H1 (cell line): ENCODE results near the gene ALPL. TPM values are rescaled to one million over a fixed set of nuclear protein-coding genes. Genes with fewer than 3 reads are reported as not detected.

Experiments used
- CTCF ChIA-PET: fragments of 300-600 bp; sonication (Branson Sonifier 250); formaldehyde crosslinking; loops from one replicate; lab custom pipeline; 2021; ENCODE audit not compliant: partially characterized antibody; lab: Charles Lee
- POLR2A ChIA-PET: fragments of 300-600 bp; sonication (Branson Sonifier 250); formaldehyde crosslinking; loops from one replicate; lab custom pipeline; 2021; ENCODE audit warnings: inconsistent platforms; ENCODE audit not compliant: partially characterized antibody; lab: Charles Lee
- DNase-seq, 2 experiments: peaks; one replicate each; pipeline versions ENCODE4 v3.0.0 to v3.0.0-alpha.2; 2010 to 2022; ENCODE audit warnings: low spot score in 2 of 2, low read depth in 1 of 2, mixed read lengths in 1 of 2
- FAIRE-seq: peaks from 2 replicates; lab custom pipeline; 2011; peaks lifted over from hg19 to GRCh38; lab: Jason Lieb, UNC
- H2AFZ ChIP-seq: 2 replicates; pipeline ENCODE4 v1.8.1; 2012; ENCODE audit warnings: low read length, inconsistent platforms
- H2AK5ac ChIP-seq: 2 replicates; pipeline ENCODE4 v1.6.1; 2013; ENCODE audit warnings: low read depth, low read length
- H2BK120ac ChIP-seq: replicated peaks from 2 replicates; pipeline ENCODE3; 2013; ENCODE audit warnings: low read depth, low read length, inconsistent platforms
- H2BK12ac ChIP-seq: 2 replicates; pipeline ENCODE4 v1.6.1; 2013; ENCODE audit warnings: low read depth, low read length
- H2BK15ac ChIP-seq: 2 replicates; pipeline ENCODE4 v1.6.1; 2013; ENCODE audit warnings: low read length
- H2BK20ac ChIP-seq: 2 replicates; pipeline ENCODE4 v1.6.1; 2013; ENCODE audit warnings: low read length
- H2BK5ac ChIP-seq: 2 replicates; pipeline ENCODE4 v1.6.1; 2013; ENCODE audit warnings: low read depth, low read length
- H3K14ac ChIP-seq: 2 replicates; pipeline ENCODE4 v1.6.1; 2013; ENCODE audit warnings: inconsistent platforms; ENCODE audit not compliant: insufficient read length
- H3K18ac ChIP-seq: 2 replicates; pipeline ENCODE4 v1.6.1; 2013; ENCODE audit warnings: low read length; ENCODE audit errors: extremely low read depth
- H3K23ac ChIP-seq: 2 replicates; pipeline ENCODE4 v1.6.1; 2013; ENCODE audit warnings: inconsistent platforms; ENCODE audit not compliant: insufficient read length
- H3K23me2 ChIP-seq: 2 replicates; pipeline ENCODE4 v1.6.1; 2013; ENCODE audit warnings: low read depth, low read length
- H3K27ac ChIP-seq: 2 replicates; pipeline ENCODE4 v1.6.1; 2011; ENCODE audit warnings: low read depth, low read length, inconsistent platforms
- H3K27me3 ChIP-seq, 4 experiments: replicated peaks in 1 of 4; 1 replicate in 1 of 4; 2 replicates in 3 of 4; pipeline versions ENCODE4 v1.6.1 to v1.8.1; 2011 to 2013; ENCODE audit warnings: low read length in 3 of 4, mild to moderate bottlenecking in 3 of 4, inconsistent platforms in 2 of 4, mixed read lengths in 2 of 4, moderate library complexity in 1 of 4; ENCODE audit not compliant: control insufficient read depth in 3 of 4, insufficient read depth in 3 of 4; ENCODE audit errors: extremely low read depth in 1 of 4
- H3K36me3 ChIP-seq, 4 experiments: 2 replicates each; pipeline versions ENCODE4 v1.6.1 to v1.8.1; 2011 to 2013; ENCODE audit warnings: mild to moderate bottlenecking in 4 of 4, low read length in 3 of 4, moderate library complexity in 2 of 4, control low read depth in 1 of 4, inconsistent platforms in 1 of 4; ENCODE audit not compliant: insufficient read depth in 4 of 4, control insufficient read depth in 2 of 4
- H3K4ac ChIP-seq: replicated peaks from 2 replicates; pipeline ENCODE3; 2013; ENCODE audit warnings: low read length, low read depth, mixed read lengths, inconsistent platforms; ENCODE audit not compliant: insufficient read length
- H3K4me1 ChIP-seq, 4 experiments: replicated peaks in 1 of 4; 1 replicate in 1 of 4; 2 replicates in 3 of 4; pipeline versions ENCODE4 v1.6.1 to v1.8.1; 2011 to 2013; ENCODE audit warnings: low read length in 3 of 4, inconsistent platforms in 2 of 4, mixed read lengths in 1 of 4; ENCODE audit not compliant: insufficient read depth in 4 of 4, control insufficient read depth in 3 of 4
- H3K4me2 ChIP-seq, 2 experiments: 2 replicates each; pipeline versions ENCODE4 v1.6.1 to v1.8.1; 2011 to 2013; ENCODE audit warnings: low read depth in 2 of 2, low read length in 2 of 2, control low read depth in 1 of 2, inconsistent platforms in 1 of 2, mild to moderate bottlenecking in 1 of 2; ENCODE audit not compliant: insufficient read depth in 1 of 2
- H3K4me3 ChIP-seq, 4 experiments: fragments of 200-600, 300-600 bp in 1 of 4; sonication (generic), shearing (Covaris generic), sonication (Bioruptor Twin) in 1 of 4; 2 replicates each; pipeline versions ENCODE4 v1.5.1 to v1.8.1; 2011 to 2016; ENCODE audit warnings: low read length in 4 of 4, low read depth in 3 of 4, control low read depth in 2 of 4, inconsistent platforms in 2 of 4, mild to moderate bottlenecking in 2 of 4, mixed read lengths in 1 of 4, moderate library complexity in 1 of 4; ENCODE audit not compliant: insufficient read depth in 2 of 4; ENCODE audit errors: extremely low read depth in 1 of 4
- H3K56ac ChIP-seq: replicated peaks from 2 replicates; pipeline ENCODE3; 2013; ENCODE audit warnings: low read depth, mild to moderate bottlenecking, mixed read lengths, low read length, inconsistent platforms; ENCODE audit not compliant: insufficient read length
- H3K79me1 ChIP-seq: 2 replicates; pipeline ENCODE4 v1.6.1; 2013; ENCODE audit warnings: low read depth, low read length, control low read depth
- H3K79me2 ChIP-seq, 2 experiments: 2 replicates each; pipeline versions ENCODE4 v1.6.1 to v1.8.1; 2012 to 2013; ENCODE audit warnings: low read length in 2 of 2, mild to moderate bottlenecking in 2 of 2, inconsistent platforms in 1 of 2; ENCODE audit not compliant: insufficient read depth in 2 of 2, control insufficient read depth in 1 of 2
- H3K9ac ChIP-seq, 4 experiments: replicated peaks in 1 of 4; 1 replicate in 1 of 4; 2 replicates in 3 of 4; pipeline versions ENCODE4 v1.6.1 to v1.8.1; 2011 to 2013; ENCODE audit warnings: low read depth in 3 of 4, low read length in 3 of 4, control low read depth in 2 of 4, mild to moderate bottlenecking in 2 of 4, moderate library complexity in 2 of 4, inconsistent platforms in 1 of 4; ENCODE audit errors: extremely low read depth in 1 of 4
- H3K9me3 ChIP-seq, 2 experiments: 2 replicates each; pipeline versions ENCODE4 v1.6.1 to v1.8.1; 2012 to 2013; ENCODE audit warnings: mild to moderate bottlenecking in 2 of 2, moderate library complexity in 2 of 2, control low read depth in 1 of 2, inconsistent platforms in 1 of 2, low read depth in 1 of 2, low read length in 1 of 2, mixed read lengths in 1 of 2; ENCODE audit not compliant: insufficient read depth in 2 of 2
- H4K20me1 ChIP-seq, 2 experiments: replicated peaks in 1 of 2; 2 replicates each; pipeline versions ENCODE3 to v1.8.1; 2011 to 2013; ENCODE audit warnings: inconsistent platforms in 2 of 2, low read length in 2 of 2, mild to moderate bottlenecking in 1 of 2; ENCODE audit not compliant: insufficient read depth in 2 of 2, control insufficient read depth in 1 of 2
- H4K5ac ChIP-seq: 2 replicates; pipeline ENCODE4 v1.6.1; 2013; ENCODE audit warnings: low read length, low read depth, mixed read lengths, inconsistent platforms; ENCODE audit not compliant: insufficient read length
- H4K8ac ChIP-seq: 2 replicates; pipeline ENCODE4 v1.8.0; 2013; ENCODE audit warnings: mild to moderate bottlenecking, moderate library complexity, low read length, inconsistent platforms; ENCODE audit not compliant: insufficient read depth; ENCODE audit errors: extremely low read depth
- H4K91ac ChIP-seq: replicated peaks from 2 replicates; pipeline ENCODE3; 2013; ENCODE audit warnings: low read length, mixed read lengths, inconsistent platforms; ENCODE audit not compliant: insufficient read length
- JUND ChIP-seq: IDR thresholded peaks from 2 replicates; pipeline ENCODE4 v1.6.1; 2011; ENCODE audit warnings: mild to moderate bottlenecking, improper control_type of control experiment, low read length
- RAD21 ChIP-seq, 2 experiments: IDR thresholded peaks in 1 of 2; conservative IDR thresholded peaks in 1 of 2; 2 replicates each; pipeline ENCODE4 v1.6.1; 2011; ENCODE audit warnings: low read depth in 2 of 2, low read length in 2 of 2, improper control_type of control experiment in 1 of 2, inconsistent platforms in 1 of 2, mild to moderate bottlenecking in 1 of 2, moderate library complexity in 1 of 2
- RFX5 ChIP-seq: IDR thresholded peaks from 2 replicates; pipeline ENCODE4 v1.6.1; 2011; ENCODE audit warnings: low read depth, low read length, improper control_type of control experiment, borderline replicate concordance
- SP2 ChIP-seq: IDR thresholded peaks from 2 replicates; pipeline ENCODE4 v1.6.1; 2012; ENCODE audit warnings: mild to moderate bottlenecking, low read length, inconsistent platforms
- WGBS, 2 experiments: shearing (Covaris generic) in 1 of 2; methylation state at CpG; one replicate each; pipeline versions ENCODE4 v1.1.6 to v1.1.7; 2013 to 2015; ENCODE audit warnings: low lambda C conversion rate in 2 of 2, mixed read lengths in 2 of 2, inconsistent platforms in 1 of 2, low coverage in 1 of 2, missing lambda C conversion rate in 1 of 2; ENCODE audit not compliant: insufficient replicate concordance in 2 of 2, insufficient coverage in 1 of 2, insufficient read length in 1 of 2; ENCODE audit errors: extremely low coverage in 1 of 2, missing lambda C conversion rate in 1 of 2; 5-methylcytosine and 5-hydroxymethylcytosine counted together
- polyA plus RNA-seq, 7 experiments: library from polyadenylated mRNA; depleted of rRNA in 3 of 7; stranded (reverse) in 5 of 7; unstranded in 2 of 7; fragments of >200 nt in 5 of 7; fragments of 200-250 nt in 2 of 7; gene quantifications; 1 replicate in 5 of 7; 2 replicates in 1 of 7; 4 replicates in 1 of 7; pipeline versions ENCODE4 v1.2.1 to v1.2.3, GENCODE V29; 2011 to 2013; ENCODE audit warnings: missing spikeins in 2 of 7, mixed read lengths in 2 of 7
- total RNA-seq: library from RNA; stranded (reverse); fragmentation: NEBNext Ultra II Directional; extraction: Animal tissue kit (Norgen Biotek cat#: 25700); gene quantifications from 2 replicates; pipeline ENCODE4 v1.2.1, GENCODE V29; 2021
- TF ChIP-seq, protein P1 (sequence below): IDR thresholded peaks from 2 replicates; pipeline ENCODE4 v1.6.1; 2011; ENCODE audit warnings: low read length, improper control_type of control experiment

ALPL gene
- total and polyA plus RNA-seq, 2 of the 8 experiments (the other 6 are each of a cell fraction or from before 2014, with no cell fraction given) = 175 to 362 TPM

DNA sequence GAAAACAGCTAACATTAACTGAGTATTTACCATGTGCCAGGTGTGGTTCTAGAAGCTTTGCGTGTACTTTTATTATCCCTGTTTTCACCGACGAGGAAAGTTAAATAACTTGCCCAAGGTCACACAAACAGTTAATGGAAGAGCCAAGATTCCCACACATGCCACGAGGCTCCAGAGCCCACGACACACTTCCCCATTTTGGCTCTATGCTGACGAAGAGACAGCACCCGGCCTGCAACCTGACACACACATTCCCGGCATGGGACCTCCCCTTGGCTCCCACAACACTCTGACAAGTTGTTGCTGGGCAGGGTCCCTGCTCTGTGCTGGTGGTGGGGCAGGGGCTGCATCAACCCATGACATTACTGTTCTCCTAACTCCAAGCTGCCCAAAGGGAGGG is 107.1 kb downstream of the ALPL start:
- Histone ChIP-seq H2BK5ac (no peak overlapping the region), H4K5ac (no peak overlapping the region), H3K18ac (no peak overlapping the region), H2BK20ac (no peak overlapping the region), H2AFZ (no peak overlapping the region), H4K91ac (no peak overlapping the region), H3K9me3 (no peaks in the 10 kb centered on the region), H3K23ac (no peak overlapping the region), H3K23me2 (no peaks in the 10 kb centered on the region; the same call in 1 of the 2 replicates), H3K56ac (no peak overlapping the region), H3K9ac (no peak overlapping the region; a peak in 1 of 7 replicates), H3K4me3 (no peak overlapping the region), H3K4me1 (peaks cover 0 to 18% (median 13%) of the 10 kb centered on the region in 4 experiments; a peak in 6 of 7 replicates), H3K27ac (no peak overlapping the region), H2BK120ac (no peak overlapping the region), H3K4me2 (no peak overlapping the region), H3K79me2 (no peaks in the 10 kb centered on the region), H3K4ac (no peak overlapping the region), H3K14ac (no peak overlapping the region), H2AK5ac (no peak overlapping the region), H3K79me1 (no peaks in the 10 kb centered on the region), H3K27me3 (peaks cover 0 to 18% (median 7%) of the 10 kb centered on the region in 4 experiments; a peak in 5 of 7 replicates), H3K36me3 (peaks cover 0 to 3% (median 0%) of the 10 kb centered on the region in 4 experiments; a peak in 2 of 8 replicates), H4K20me1 (peaks cover 2 to 9% of the 10 kb centered on the region in 2 experiments), H2BK12ac (no peak overlapping the region; the same call in 1 of the 2 replicates), H4K8ac (no peak overlapping the region; the same call in 1 of the 2 replicates), H2BK15ac (no peak overlapping the region)
- DNase-seq (no peak), FAIRE-seq (no peak)
- TF ChIP-seq JUND = no peak
- peak; percentile 68 for TF ChIP-seq RFX5
- TF ChIP-seq, protein P1, sequence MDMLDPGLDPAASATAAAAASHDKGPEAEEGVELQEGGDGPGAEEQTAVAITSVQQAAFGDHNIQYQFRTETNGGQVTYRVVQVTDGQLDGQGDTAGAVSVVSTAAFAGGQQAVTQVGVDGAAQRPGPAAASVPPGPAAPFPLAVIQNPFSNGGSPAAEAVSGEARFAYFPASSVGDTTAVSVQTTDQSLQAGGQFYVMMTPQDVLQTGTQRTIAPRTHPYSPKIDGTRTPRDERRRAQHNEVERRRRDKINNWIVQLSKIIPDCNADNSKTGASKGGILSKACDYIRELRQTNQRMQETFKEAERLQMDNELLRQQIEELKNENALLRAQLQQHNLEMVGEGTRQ = no peak
- TF ChIP-seq RAD21 (IDR thresholded peaks at IDR 0.05 in 1 of 2, conservative IDR thresholded peaks at IDR 0.05 in 1 of 2; ENCODE audit: low read depth in 2 of 2, low read length in 2 of 2) = no peak
- no peak for TF ChIP-seq SP2
- 82% methylated on average over 8 of the region's 8 CpGs; no CpG with 5 or more reads in 1 of the 2 experiments for WGBS, 2 experiments
- CTCF ChIA-PET = interaction anchor here (0.8 to 3.2 kb wide), 6 partner anchors 8 to 43 kb away, joined by 3 to 7 read pairs (median 6); no protein-coding TSS in a partner anchor
- POLR2A ChIA-PET = interaction anchor here (0.7 kb wide), 1 partner anchor 105 kb away, joined by 3 read pairs; no protein-coding TSS in a partner anchor
